GM21447 (cell line): ENCODE measurements around the gene KCNJ11.
A peak's percentile ranks its signal among the peaks of the same experiment; 100 is the strongest.

ENCODE experiments used
- ATAC-seq: cut with Tn5 transposase; IDR thresholded peaks from one replicate; pipeline ENCODE4 v1.9.1; 2021; ENCODE audit not compliant: unreplicated experiment

Gene KCNJ11

GRCh38 chr11:17408641-17409040 is 20.2 kb upstream of the KCNJ11 start:
- no peak for ATAC-seq

GRCh38 chr11:17408026-17408425 is 19.6 kb upstream of the KCNJ11 start:
- ATAC-seq, result no peak

DNA sequence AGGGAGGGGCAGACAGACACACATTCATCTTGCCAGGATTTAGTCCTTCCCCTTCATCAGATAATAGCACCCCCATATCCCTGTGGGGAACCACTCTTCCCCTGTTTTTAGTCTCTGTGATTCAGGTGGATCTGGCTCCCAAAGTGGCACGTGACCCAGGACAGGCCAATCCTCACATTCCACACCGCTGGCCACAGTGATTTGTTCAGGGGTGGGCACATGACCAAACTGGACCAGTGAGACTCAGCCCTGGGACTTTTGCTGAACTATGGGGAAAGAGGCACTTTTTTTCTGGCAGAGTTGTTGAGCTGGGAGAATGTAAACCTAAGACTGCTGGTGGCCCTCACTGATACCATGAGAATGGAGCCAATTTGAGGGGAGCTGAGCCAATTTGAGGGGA is 19.1 kb upstream of the KCNJ11 start:
- ATAC-seq, result no peak

GRCh38 chr11:17406818-17407149 is 18.3 kb upstream of the KCNJ11 start:
- no peak for ATAC-seq

DNA sequence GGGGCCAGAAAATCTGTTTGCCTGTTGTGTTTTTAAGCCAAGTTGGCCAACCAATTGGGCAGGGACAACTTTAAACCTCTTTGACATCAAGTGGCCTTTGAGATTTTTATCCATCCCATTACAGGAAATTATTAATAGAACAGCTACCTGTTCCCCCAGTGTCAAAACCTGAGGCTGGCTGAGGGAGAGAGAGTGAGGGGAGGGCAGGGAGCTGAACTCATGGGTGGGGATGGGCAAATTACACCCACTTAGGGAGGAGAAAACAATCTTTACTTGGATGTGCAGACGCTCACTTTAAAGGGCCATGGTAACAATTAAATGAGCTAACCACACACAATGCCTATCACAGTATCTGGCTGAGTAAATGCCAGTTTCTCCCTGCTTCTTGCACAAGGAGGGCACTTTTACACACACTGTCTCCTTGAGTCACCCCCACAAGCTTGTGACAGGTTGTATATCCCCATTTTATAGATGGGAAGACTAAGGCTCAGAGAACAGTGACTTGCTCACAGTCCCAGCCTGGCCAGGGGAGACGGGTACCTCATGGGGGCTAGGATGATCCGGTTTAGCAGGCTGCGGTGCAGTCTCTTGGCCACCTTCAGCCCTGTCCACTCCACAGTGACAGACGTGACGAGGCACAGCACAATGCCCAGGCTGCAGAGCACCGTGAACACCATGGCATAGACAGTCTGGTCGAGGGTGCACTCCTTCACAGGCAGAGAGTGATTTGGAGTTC is 17.8 kb upstream of the KCNJ11 start:
- ATAC-seq, result no peak

GRCh38 chr11:17405232-17406005 is 17.0 kb upstream of the KCNJ11 start:
- ATAC-seq, result peak; percentile 51

- no peak for ATAC-seq
Observed at GRCh38 chr11:17403980-17404759, 15.7 kb upstream of the KCNJ11 start.

DNA sequence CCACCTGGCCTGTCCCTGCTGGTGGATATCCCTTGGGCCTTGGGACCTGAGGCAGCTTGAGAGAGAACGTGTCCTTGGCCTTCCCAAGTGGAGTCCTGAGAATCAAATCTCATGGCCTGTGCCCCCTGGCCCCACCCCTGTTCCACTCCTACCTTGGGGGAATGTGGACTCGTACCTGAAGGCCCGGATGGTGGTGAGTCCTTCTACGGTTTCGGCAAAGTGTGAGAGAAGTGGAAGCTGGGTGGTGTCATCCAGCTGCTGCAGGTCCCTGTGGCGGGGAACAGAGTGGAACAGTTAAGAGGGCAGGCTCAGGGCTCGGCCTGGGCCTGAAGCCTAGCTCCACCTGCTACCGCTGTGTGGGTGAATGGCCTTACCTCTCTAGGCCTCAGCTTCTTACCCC is 14.0 kb upstream of the KCNJ11 start:
- no peak for ATAC-seq

GRCh38 chr11:17401841-17402240 is 13.4 kb upstream of the KCNJ11 start:
- no peak for ATAC-seq

DNA sequence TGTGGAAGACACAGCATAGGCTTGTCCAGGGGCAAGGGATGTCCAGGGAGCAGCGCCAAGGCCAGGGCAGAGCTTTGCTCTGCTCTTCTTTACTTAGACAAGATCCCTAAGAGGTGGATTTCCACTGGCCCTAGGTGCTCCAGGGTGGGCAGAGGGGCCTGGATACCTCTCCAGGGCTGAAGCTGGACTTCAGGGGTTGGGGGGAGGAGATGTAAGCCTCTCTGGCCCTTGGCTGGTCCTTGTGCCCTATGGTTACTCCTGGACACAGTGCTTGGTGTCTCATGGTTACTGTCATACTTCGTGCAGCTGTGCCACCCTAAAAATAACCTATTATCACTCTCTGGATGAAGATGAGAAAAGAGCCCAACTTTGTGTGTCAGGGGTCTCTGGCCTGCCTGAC is 12.9 kb upstream of the KCNJ11 start:
- ATAC-seq, result no peak

DNA sequence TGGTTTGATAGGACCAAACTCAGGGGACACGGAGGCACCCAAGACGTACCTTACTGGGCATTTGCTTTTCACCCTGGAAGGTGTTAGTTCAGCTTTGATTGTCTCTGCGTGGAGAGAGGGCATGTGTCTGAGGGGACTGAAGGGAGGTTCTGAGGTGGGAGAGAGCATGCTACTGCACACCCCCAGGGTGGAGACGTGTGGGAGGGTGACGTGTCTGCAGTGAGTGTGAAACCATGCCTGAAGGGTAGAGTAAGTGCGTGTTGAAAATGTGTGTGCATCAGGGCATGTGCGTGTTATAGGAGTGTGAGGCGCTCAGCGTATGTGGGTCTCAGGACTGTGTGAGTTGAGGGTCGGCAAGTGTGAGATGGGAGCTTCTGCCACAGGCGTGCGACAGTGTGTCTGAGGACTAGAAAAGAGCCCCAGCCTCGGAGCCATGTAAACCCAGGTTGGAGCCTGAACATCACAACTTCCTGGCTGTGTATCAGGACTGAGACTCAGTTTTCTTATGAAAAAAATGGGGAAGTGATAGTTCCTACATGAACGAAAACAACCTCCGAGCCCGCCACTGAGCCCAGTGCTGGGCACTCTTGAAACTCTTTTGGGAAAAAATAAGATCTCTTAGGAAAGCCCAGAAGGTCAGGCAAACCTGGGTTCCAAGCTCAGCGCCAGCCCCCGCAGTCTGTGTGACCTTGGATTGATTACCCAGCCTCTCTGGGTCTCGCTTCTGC is 11.8 kb upstream of the KCNJ11 start:
- ATAC-seq, result peak; percentile 72

- no peak for ATAC-seq
Observed at GRCh38 chr11:17399236-17399635, 10.8 kb upstream of the KCNJ11 start.

DNA sequence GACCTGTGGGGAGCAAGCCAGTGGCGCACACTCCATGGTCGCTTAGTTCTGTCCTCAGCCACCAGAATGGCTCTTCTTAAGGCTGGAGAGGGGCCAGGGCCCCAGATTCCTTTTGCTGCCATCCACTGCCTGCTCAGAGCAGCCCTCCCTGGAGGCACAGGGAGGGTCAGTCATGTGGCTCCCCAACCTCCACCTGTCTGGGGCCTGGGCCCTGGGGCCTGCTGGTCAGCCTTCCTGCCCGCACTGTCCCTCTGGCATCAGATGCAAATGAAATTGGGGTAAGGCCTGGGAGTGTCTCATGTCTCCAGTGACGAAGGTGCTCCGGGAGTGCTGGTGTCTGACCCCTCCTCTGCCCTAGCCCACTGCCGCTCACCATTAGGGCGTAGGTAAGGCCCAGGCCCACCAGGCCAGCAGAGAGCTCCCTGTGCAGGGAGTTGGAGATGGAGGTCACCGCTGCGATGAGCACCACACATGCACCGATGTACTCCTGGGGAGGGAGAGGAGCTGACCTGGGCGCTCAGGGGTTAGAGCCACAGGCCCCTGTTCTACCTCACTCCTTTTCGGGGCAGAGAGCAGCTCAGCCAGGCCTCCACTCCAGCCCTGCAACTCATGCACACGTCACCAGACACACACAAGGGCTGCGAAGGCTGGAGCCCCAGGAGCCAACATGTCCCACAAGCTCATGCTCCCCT is 9.0 kb upstream of the KCNJ11 start:
- no peak for ATAC-seq

- ATAC-seq, result no peak
Observed at GRCh38 chr11:17396598-17397310, 8.3 kb upstream of the KCNJ11 start.

DNA sequence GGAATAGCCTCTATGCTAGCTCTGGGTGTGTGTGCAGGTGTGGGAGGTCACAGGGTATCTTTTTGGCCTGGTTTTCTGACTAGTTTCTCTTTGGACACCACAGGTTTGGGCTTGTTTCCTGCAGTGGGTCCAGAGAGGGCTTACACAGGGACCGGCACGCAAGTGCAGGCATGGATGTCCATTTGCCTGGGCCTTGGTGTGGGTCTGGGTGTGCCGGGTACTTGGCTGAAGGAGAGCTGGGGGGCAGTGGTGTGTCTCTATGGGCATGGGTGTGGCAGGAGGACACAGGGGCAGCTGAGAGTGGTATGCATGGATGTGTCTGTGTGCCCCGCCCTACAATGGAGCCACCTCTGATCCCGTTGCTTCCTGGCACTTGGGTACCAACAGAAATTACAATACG is 7.5 kb upstream of the KCNJ11 start:
- ATAC-seq, result no peak

DNA sequence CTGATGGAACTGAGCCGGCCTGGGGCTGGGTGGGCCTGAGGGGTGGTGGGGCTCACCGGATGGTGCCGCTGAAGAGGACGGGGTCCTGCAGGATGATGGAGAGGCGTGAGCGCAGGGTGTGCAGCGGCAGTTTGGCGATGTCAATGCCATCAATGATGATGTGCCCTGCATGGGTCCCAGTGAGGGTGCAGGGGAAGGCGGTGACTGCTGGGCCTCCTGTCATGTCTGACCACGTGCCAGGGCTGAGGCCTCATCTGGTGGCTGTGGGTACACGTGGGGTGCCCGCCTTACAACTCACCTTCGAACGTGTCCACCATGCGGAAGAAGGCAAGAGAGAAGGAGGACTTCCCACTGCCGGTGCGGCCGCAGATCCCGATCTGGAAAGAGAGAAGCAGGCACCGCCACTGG is 7.1 kb upstream of the KCNJ11 start:
- ATAC-seq, result no peak

- no peak for ATAC-seq
Observed at GRCh38 chr11:17394743-17395390, 6.4 kb upstream of the KCNJ11 start.

- no peak for ATAC-seq
Observed at GRCh38 chr11:17393472-17393871, 5.0 kb upstream of the KCNJ11 start.

DNA sequence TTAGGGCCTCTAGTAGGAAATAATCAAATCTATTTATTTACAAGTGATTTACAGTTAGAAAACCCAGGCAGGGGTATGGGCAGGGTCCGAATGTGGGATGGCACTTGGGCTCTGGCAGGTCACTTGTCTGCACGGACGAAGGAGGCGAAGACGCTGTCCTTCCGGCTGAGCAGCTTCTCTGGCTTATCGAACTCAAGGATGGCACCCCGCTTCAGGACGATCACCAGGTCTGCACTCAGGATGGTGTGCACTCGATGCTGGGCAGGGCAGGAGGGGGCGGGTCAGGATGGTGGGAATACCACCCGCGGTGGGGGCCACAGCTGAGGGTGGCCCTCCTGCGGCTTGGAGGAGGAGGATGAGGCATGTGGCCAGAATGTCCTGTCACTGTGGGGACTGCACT is 4.4 kb upstream of the KCNJ11 start:
- ATAC-seq, result no peak
